ENCODE results near the gene TEX2. TPM values are rescaled to one million over a fixed set of nuclear protein-coding genes. Genes with fewer than 3 reads are reported as not detected.

The TEX2 gene
- total RNA-seq, 1 experiment from 2014 or later, result 20.2 TPM

DNA sequence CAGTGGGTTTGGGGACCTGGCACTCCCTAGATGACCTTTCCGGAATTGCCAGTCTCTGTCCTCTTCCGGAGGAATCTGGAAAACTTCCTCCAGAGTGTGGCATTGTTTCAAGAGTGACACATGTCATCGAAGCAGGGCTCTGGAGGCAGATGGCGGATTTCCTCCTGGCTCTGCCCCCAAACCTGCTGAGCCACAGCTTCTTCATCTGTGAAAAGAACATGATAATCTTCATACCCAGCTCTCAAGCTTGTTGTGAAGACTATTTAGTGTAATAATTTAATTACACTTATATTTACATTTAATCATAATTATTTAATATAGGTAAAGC lies 19.7 kb upstream of the TEX2 start:
- Histone ChIP-seq H3K4me3 (ENCODE audit: low read depth, low read length) (no peak overlapping the region), H3K27me3 (replicated peaks; ENCODE audit: control insufficient read depth, insufficient read depth, low read length) (no peaks in the 10 kb centered on the region), H3K36me3 (ENCODE audit: control insufficient read depth, insufficient read depth, low read length) (no peaks in the 10 kb centered on the region), H3K4me1 (peaks cover 4% of the 10 kb centered on the region; the same call in 1 of the 2 replicates), H3K9me3 (no peaks in the 10 kb centered on the region)
- Mint-ChIP-seq H3K36me3 (ENCODE audit: insufficient read depth, unreplicated experiment) (no peaks in the 10 kb centered on the region), H3K27me3 (ENCODE audit: insufficient read depth, unreplicated experiment) (no peaks in the 10 kb centered on the region), H3K4me3 (ENCODE audit: unreplicated experiment) (no peak overlapping the region), H3K4me1 (ENCODE audit: low read depth, unreplicated experiment) (no peaks in the 10 kb centered on the region), H3K27ac (ENCODE audit: unreplicated experiment) (no peak overlapping the region), H3K9me3 (ENCODE audit: unreplicated experiment) (no peaks in the 10 kb centered on the region)
- no peak for DNase-seq
- TF ChIP-seq, protein P1, sequence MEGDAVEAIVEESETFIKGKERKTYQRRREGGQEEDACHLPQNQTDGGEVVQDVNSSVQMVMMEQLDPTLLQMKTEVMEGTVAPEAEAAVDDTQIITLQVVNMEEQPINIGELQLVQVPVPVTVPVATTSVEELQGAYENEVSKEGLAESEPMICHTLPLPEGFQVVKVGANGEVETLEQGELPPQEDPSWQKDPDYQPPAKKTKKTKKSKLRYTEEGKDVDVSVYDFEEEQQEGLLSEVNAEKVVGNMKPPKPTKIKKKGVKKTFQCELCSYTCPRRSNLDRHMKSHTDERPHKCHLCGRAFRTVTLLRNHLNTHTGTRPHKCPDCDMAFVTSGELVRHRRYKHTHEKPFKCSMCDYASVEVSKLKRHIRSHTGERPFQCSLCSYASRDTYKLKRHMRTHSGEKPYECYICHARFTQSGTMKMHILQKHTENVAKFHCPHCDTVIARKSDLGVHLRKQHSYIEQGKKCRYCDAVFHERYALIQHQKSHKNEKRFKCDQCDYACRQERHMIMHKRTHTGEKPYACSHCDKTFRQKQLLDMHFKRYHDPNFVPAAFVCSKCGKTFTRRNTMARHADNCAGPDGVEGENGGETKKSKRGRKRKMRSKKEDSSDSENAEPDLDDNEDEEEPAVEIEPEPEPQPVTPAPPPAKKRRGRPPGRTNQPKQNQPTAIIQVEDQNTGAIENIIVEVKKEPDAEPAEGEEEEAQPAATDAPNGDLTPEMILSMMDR (IDR thresholded peaks at IDR 0.05; ENCODE audit: insufficient read depth in 1 of 2, low read depth in 1 of 2, low read length in 1 of 2, severe bottlenecking in 1 of 2, unreplicated experiment in 1 of 2), result no peak
- CTCF ChIA-PET, result interaction anchor here (0.6 to 0.9 kb wide), 2 partner anchors 36 to 130 kb away, joined by 3 read pairs; no protein-coding TSS in a partner anchor
- POLR2A ChIA-PET, result no interaction called here
- intact Hi-C loops (cut with micrococcal nuclease; ENCODE audit: unreplicated experiment), result loop anchor here (1.0 to 10.0 kb wide), 6 partner anchors 20 to 253 kb away; partner anchors contain the start of gene TEX2
- no TSS peak for BruUV-seq (replicated peaks)

DNA sequence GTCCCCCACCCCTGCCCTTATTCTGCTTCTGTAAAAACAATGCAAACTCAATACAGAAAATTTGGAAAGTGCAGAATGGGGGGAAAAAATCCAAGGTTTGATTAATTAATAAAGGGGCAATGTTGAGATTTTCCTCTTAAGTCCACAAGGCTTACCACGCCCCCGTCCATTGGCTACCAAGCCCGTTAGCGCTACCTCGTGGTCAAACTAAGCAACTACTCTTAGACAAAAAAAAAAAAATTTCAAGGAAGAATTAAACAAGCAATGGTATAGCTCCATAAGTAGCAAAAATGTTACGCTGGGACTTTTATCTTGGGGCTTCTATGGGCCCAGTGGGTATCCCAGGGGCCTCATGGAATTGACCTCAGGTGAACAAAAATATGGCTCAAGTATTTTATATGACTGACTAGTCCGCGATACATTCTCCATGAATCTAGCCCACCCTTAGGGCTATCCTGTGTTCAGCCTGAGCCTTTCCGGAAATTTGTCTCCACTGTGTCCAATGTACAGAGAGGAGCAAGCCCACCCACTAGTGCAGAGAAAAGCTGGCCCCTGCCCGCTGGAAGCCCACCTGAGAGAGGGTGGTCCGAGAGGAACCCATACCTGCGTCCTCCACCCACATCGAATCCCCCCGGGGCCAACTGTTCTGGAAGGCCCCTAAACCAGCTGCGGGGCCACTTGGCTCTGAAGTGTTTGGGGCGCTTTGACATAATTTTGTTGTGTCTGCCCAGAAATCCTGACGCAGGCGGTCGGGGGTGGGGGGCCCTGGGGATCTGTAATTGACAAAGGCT lies 19.1 kb upstream of the TEX2 start:
- BruUV-seq (replicated peaks), result no TSS peak
- Histone ChIP-seq H3K27me3 (replicated peaks; ENCODE audit: control insufficient read depth, insufficient read depth, low read length) (no peaks in the 10 kb centered on the region), H3K4me1 (peaks cover 10% of the 10 kb centered on the region; the same call in 1 of the 2 replicates), H3K4me3 (ENCODE audit: low read depth, low read length) (no peak overlapping the region), H3K9me3 (no peaks in the 10 kb centered on the region), H3K36me3 (ENCODE audit: control insufficient read depth, insufficient read depth, low read length) (no peaks in the 10 kb centered on the region)
- TF ChIP-seq, protein P1 (IDR thresholded peaks at IDR 0.05; ENCODE audit: insufficient read depth in 1 of 2, low read depth in 1 of 2, low read length in 1 of 2, severe bottlenecking in 1 of 2, unreplicated experiment in 1 of 2), result peak; percentile 80 to 85
- Mint-ChIP-seq H3K27ac (ENCODE audit: unreplicated experiment) (no peak overlapping the region), H3K4me3 (ENCODE audit: unreplicated experiment) (no peak overlapping the region), H3K4me1 (ENCODE audit: low read depth, unreplicated experiment) (peaks cover 5% of the 10 kb centered on the region), H3K36me3 (ENCODE audit: insufficient read depth, unreplicated experiment) (no peaks in the 10 kb centered on the region), H3K9me3 (ENCODE audit: unreplicated experiment) (no peaks in the 10 kb centered on the region), H3K27me3 (ENCODE audit: insufficient read depth, unreplicated experiment) (no peaks in the 10 kb centered on the region)
- intact Hi-C loops (cut with micrococcal nuclease; ENCODE audit: unreplicated experiment), result loop anchor here (1.0 to 10.0 kb wide), 6 partner anchors 19 to 253 kb away; partner anchors contain the start of gene TEX2
- POLR2A ChIA-PET, result interaction anchor here (0.7 to 1.0 kb wide), 2 partner anchors 137 to 215 kb away, joined by 3 to 6 read pairs; no protein-coding TSS in a partner anchor
- DNase-seq, result peak; percentile 53 to 67
- CTCF ChIA-PET, result interaction anchor here (0.6 to 1.6 kb wide), 23 partner anchors 9 to 1311 kb away, joined by 3 to 11 read pairs (median 4); partner anchors contain the start of gene TEX2

DNA sequence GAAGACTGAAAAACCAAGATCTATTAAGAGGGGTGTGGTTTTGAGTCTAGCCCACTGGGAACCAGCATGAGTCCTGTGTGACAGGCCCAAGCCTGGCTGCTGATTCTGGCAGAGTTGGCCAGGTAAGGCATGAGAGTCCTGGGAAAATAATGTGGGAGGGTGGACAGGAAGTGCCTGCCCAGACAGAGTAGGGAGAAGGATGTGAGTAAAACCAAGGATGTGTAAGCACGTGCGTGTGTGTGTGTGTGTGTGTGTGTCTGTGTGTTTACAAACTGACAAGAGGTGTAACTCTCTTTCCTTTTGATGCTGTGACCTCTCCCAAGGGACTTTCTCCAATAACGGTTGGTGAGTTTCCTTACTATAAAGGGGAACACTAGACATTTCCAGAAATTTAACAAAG lies 15.6 kb upstream of the TEX2 start:
- Mint-ChIP-seq H3K4me3 (ENCODE audit: unreplicated experiment) (no peak overlapping the region), H3K9me3 (ENCODE audit: unreplicated experiment) (no peaks in the 10 kb centered on the region), H3K27ac (ENCODE audit: unreplicated experiment) (peak overlapping the region; percentile 37), H3K36me3 (ENCODE audit: insufficient read depth, unreplicated experiment) (no peaks in the 10 kb centered on the region), H3K4me1 (ENCODE audit: low read depth, unreplicated experiment) (peaks cover 7% of the 10 kb centered on the region), H3K27me3 (ENCODE audit: insufficient read depth, unreplicated experiment) (no peaks in the 10 kb centered on the region)
- Histone ChIP-seq H3K36me3 (ENCODE audit: control insufficient read depth, insufficient read depth, low read length) (no peaks in the 10 kb centered on the region), H3K27me3 (replicated peaks; ENCODE audit: control insufficient read depth, insufficient read depth, low read length) (no peaks in the 10 kb centered on the region), H3K4me1 (peaks cover 11% of the 10 kb centered on the region; the same call in 1 of the 2 replicates), H3K4me3 (ENCODE audit: low read depth, low read length) (no peak overlapping the region), H3K9me3 (no peaks in the 10 kb centered on the region)
- no TSS peak for BruUV-seq (replicated peaks)
- TF ChIP-seq, protein P1 (IDR thresholded peaks at IDR 0.05; ENCODE audit: insufficient read depth in 1 of 2, low read depth in 1 of 2, low read length in 1 of 2, severe bottlenecking in 1 of 2, unreplicated experiment in 1 of 2), result no peak
- CTCF ChIA-PET, result interaction anchor here (0.7 to 0.8 kb wide), 2 partner anchors 62 to 134 kb away, joined by 3 to 4 read pairs; no protein-coding TSS in a partner anchor
- DNase-seq, result no peak
- intact Hi-C loops (cut with micrococcal nuclease; ENCODE audit: unreplicated experiment), result no loop called here
- POLR2A ChIA-PET, result no interaction called here
